Lung (tissue), 12 donors: Measurements from ENCODE around the gene MYT1. TPM values are rescaled to one million over a fixed set of nuclear protein-coding genes. Genes with fewer than 3 reads are reported as not detected.

Source experiments
- ATAC-seq: fragments of 200-7000 bp; cut with Tn5 transposase; one replicate; pipeline ENCODE4 v1.9.1; 2020; ENCODE audit warnings: moderate number of reproducible peaks; ENCODE audit not compliant: insufficient read depth, low FRiP score
- DNase-seq, 3 donors: peaks; one replicate each; pipeline ENCODE4 v3.0.0-alpha.2; 2013 to 2017
- H3K27ac ChIP-seq, 2 donors: one replicate each; pipeline ENCODE4 v1.5.1; 2013; ENCODE audit warnings: mild to moderate bottlenecking in 2 of 2, moderate library complexity in 2 of 2, control low read depth in 1 of 2, inconsistent platforms in 1 of 2, low read depth in 1 of 2, low read length in 1 of 2
- H3K27me3 ChIP-seq, 3 donors: one replicate each; pipeline ENCODE4 v1.5.1; 2013; ENCODE audit warnings: low read length in 2 of 3; ENCODE audit not compliant: control insufficient read depth in 3 of 3, insufficient read depth in 3 of 3
- H3K36me3 ChIP-seq, 4 donors: one replicate each; pipeline ENCODE4 v1.5.1; 2013; ENCODE audit warnings: low read length in 4 of 4, mild to moderate bottlenecking in 1 of 4, moderate library complexity in 1 of 4; ENCODE audit not compliant: control insufficient read depth in 4 of 4, insufficient read depth in 4 of 4
- H3K4me1 ChIP-seq, 5 donors: one replicate each; pipeline ENCODE4 v1.5.1; 2013; ENCODE audit warnings: low read length in 5 of 5, mild to moderate bottlenecking in 2 of 5, moderate library complexity in 1 of 5; ENCODE audit not compliant: control insufficient read depth in 5 of 5, insufficient read depth in 5 of 5
- H3K4me3 ChIP-seq: one replicate; pipeline ENCODE4 v1.5.1; 2013; ENCODE audit warnings: mild to moderate bottlenecking, control low read depth, moderate library complexity
- H3K9ac ChIP-seq, 2 donors: one replicate each; pipeline ENCODE4 v1.5.1; 2013; ENCODE audit warnings: low read length in 2 of 2, control low read depth in 1 of 2; ENCODE audit not compliant: insufficient read depth in 1 of 2
- H3K9me3 ChIP-seq, 4 donors: one replicate each; pipeline ENCODE4 v1.5.1; 2013; ENCODE audit warnings: low read length in 3 of 4, mild to moderate bottlenecking in 1 of 4, moderate library complexity in 1 of 4; ENCODE audit not compliant: control insufficient read depth in 4 of 4, insufficient read depth in 3 of 4
- WGBS, 2 donors: extraction: QIAGEN DNeasy Blood & Tissue Kit; methylation state at CpG; one replicate each; pipeline ENCODE4 v1.1.7; 2013; 5-methylcytosine and 5-hydroxymethylcytosine counted together
- polyA plus RNA-seq, 2 donors: library from polyadenylated mRNA; stranded (reverse); fragments of 200-250 nt; gene quantifications; one replicate each; pipeline ENCODE4 v1.2.1, GENCODE V29; 2013
- total RNA-seq, 2 donors: library from RNA; depleted of rRNA in 1 of 2; stranded (reverse); fragments of >200 nt in 1 of 2; gene quantifications; one replicate each; pipeline ENCODE4 v1.2.1, GENCODE V29; 2014 to 2021
- TF ChIP-seq, protein P1 (sequence below): IDR thresholded peaks from 2 replicates; pipeline ENCODE4 v1.5.1; 2012; ENCODE audit warnings: mild to moderate bottlenecking; ENCODE audit errors: control extremely low read depth, extremely low read depth
- donor health status: control.
- donor health status: control.
- donor health status: Bipolar disorder and iron deficiency.
- donor health status: healthy.
- donor health status: DM: yes; HTN: yes; CAD: no.

MYT1 gene
- total and polyA plus RNA-seq, 4 donors, result 0.03 to 0.40 (median 0.10) TPM; not detected in 1

DNA sequence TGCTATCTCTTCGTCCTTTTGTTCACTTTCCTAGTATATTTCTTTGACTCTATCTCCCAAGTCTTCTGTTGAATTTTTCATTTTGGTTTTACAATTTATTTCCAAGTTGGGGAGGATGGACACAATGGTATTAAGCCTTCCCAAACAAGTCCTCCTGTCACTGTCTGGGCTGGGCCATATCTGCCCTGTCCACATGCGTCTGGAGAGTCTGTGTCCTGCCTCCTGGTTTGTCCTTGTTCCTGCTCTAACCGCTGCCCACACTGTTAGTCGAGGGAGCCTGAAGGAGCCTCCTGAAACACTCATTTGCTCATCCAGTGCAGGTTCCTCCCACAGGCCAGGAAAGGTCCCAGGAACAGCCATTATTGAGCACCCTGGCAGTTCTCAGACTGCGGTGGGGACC is 17.1 kb downstream of the MYT1 start:
- Histone ChIP-seq H3K36me3 (no peaks in the 10 kb centered on the region), H3K27ac (no peak overlapping the region), H3K4me1 (no peaks in the 10 kb centered on the region), H3K4me3 (no peak overlapping the region), H3K9me3 (peaks cover 0 to 9% (median 0%) of the 10 kb centered on the region in 4 donors), H3K9ac (no peak overlapping the region), H3K27me3 (peaks cover 0 to 16% (median 0%) of the 10 kb centered on the region in 3 donors)
- no peak for DNase-seq
- TF ChIP-seq, protein P1, sequence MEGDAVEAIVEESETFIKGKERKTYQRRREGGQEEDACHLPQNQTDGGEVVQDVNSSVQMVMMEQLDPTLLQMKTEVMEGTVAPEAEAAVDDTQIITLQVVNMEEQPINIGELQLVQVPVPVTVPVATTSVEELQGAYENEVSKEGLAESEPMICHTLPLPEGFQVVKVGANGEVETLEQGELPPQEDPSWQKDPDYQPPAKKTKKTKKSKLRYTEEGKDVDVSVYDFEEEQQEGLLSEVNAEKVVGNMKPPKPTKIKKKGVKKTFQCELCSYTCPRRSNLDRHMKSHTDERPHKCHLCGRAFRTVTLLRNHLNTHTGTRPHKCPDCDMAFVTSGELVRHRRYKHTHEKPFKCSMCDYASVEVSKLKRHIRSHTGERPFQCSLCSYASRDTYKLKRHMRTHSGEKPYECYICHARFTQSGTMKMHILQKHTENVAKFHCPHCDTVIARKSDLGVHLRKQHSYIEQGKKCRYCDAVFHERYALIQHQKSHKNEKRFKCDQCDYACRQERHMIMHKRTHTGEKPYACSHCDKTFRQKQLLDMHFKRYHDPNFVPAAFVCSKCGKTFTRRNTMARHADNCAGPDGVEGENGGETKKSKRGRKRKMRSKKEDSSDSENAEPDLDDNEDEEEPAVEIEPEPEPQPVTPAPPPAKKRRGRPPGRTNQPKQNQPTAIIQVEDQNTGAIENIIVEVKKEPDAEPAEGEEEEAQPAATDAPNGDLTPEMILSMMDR, result no peak
- 80 to 89% methylated on average over 5 of the region's 5 CpGs for WGBS, 2 donors
- ATAC-seq, result no peak

DNA sequence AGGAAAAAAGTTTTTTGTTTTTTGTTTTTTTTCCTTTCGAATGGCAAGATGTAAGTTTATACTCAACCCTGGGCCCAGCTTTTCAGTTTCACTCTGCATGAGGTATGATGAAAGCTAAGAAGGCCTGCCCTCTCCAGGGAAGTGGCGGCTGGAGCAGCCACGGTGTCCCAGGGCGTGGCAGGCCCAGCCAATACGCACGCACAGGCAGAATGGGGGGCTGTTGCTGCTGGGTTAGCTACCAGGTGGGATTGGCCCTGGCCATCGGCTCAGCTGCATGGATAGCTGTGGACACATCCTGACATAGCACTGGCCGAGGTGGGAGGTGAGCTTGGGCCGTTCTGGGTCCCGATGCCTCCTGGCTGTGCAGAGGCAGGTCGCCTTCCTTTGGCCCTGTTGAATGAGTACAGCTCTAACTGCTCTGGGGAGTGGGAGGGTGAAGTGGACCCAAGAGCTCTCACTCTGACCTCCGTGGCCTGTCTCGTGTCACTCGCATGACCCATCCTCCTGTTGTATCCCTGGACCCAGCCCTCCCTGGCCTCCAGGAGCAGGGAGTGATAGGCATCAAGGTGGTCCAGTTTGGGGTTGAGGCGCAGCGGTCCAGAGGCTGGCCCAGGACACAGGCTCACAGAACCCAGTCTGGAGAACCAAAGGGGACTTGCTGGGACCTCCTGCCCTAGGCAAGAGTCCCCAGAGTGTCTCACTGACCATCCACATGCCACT is 18.1 kb downstream of the MYT1 start:
- DNase-seq, result no peak
- H3K9ac ChIP-seq, result no peak overlapping the region
- H3K36me3 ChIP-seq, result no peaks in the 10 kb centered on the region
- ATAC-seq, result no peak
- TF ChIP-seq, protein P1, result no peak
- no peak overlapping the region for H3K4me3 ChIP-seq
- WGBS, 2 donors, result 85 to 87% methylated on average over 16 of the region's 16 CpGs
- H3K4me1 ChIP-seq, result no peaks in the 10 kb centered on the region
- no peak overlapping the region for H3K27ac ChIP-seq
- H3K27me3 ChIP-seq, result peaks cover 0 to 13% (median 0%) of the 10 kb centered on the region in 3 donors
- H3K9me3 ChIP-seq, result peaks cover 0 to 9% (median 0%) of the 10 kb centered on the region in 4 donors

DNA sequence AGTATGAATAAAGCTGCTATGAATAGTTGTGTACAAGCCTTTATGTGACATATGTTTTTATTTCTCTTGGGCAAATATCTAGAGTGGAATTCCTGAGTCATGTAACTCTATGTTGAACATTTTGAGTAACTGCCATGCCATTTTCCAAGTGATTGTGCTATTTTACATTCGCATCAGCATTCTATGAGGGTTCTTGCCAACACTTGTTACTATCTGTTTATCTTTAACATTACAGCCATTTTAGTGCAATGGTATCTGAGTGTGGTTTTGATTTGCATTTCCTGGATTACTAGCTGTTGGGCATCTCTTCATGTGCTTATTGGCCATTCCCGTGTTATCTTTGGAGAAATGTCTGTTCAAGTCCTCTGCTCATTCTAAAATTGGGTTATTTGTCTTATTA is 19.1 kb downstream of the MYT1 start:
- no peak overlapping the region for H3K4me3 ChIP-seq
- ATAC-seq (no peak), DNase-seq (no peak)
- whole genome bisulfite sequencing, 2 donors, result 89 to 90% methylated on average over 2 of the region's 2 CpGs
- H3K9ac ChIP-seq, result no peak overlapping the region
- TF ChIP-seq, protein P1, result no peak
- H3K27me3 ChIP-seq, result peaks cover 0 to 10% (median 0%) of the 10 kb centered on the region in 3 donors
- peaks cover 0 to 9% (median 0%) of the 10 kb centered on the region in 4 donors for H3K9me3 ChIP-seq
- H3K27ac ChIP-seq, result no peak overlapping the region
- H3K36me3 ChIP-seq, result no peaks in the 10 kb centered on the region
- H3K4me1 ChIP-seq, result no peaks in the 10 kb centered on the region
